Bronchial epithelial cell (primary cell): ENCODE results near the gene RPIA. TPM values are rescaled to one million over a fixed set of nuclear protein-coding genes. Genes with fewer than 3 reads are reported as not detected.
A peak's percentile ranks its signal among the peaks of the same experiment; 100 is the strongest.

Experiments used
- DNase-seq: peaks from one replicate; pipeline ENCODE4 v3.0.0-alpha.2; 2010; ENCODE audit warnings: low read depth
- FAIRE-seq: peaks from 2 replicates; lab custom pipeline; 2011; peaks lifted over from hg19 to GRCh38; lab: Jason Lieb, UNC
- H3K27me3 ChIP-seq: 2 replicates; pipeline ENCODE4 v1.5.1; 2011; ENCODE audit warnings: low read length; ENCODE audit not compliant: control insufficient read depth, insufficient read depth
- H3K36me3 ChIP-seq: 2 replicates; pipeline ENCODE4 v1.5.1; 2011; ENCODE audit warnings: low read length; ENCODE audit not compliant: control insufficient read depth, insufficient read depth
- H3K4me3 ChIP-seq: 2 replicates; pipeline ENCODE4 v1.5.1; 2011; ENCODE audit warnings: mild to moderate bottlenecking, low read depth, low read length, control low read depth
- total RNA-seq: library from RNA; depleted of rRNA; stranded (reverse); fragments of >200 nt; gene quantifications from 2 replicates; pipeline ENCODE4 v1.2.1, GENCODE V29; 2014
- TF ChIP-seq, protein P1 (sequence below): IDR thresholded peaks from 2 replicates; pipeline ENCODE4 v1.5.1; 2011; ENCODE audit warnings: mild to moderate bottlenecking, moderate library complexity, low read length, control low read depth, inconsistent platforms; ENCODE audit not compliant: insufficient read depth, severe bottlenecking

RPIA gene
- total RNA-seq, 1 donor from 2014 or later = 6.3 TPM

DNA sequence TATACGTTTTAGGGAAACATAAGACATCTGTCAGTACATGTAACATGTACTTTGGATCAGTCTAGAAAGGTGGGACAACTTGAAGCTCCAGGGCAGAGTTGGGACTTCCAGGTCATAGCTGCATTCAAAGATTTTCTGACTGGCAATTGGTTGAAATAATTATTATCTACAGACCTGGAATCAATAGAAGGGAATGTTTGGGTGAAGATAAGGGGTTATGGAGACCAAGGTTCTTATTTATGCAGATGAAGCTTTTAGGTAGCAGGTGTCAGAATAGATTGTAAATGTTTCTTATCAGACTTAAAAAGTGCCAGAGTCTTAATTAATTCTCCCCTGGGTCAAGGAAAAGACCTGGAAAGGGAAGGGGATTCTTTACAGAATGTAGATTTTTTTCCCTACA, 19.8 kb downstream of the RPIA start:
- FAIRE-seq (no peak), DNase-seq (no peak)
- Histone ChIP-seq H3K36me3 (no peaks in the 10 kb centered on the region), H3K27me3 (no peaks in the 10 kb centered on the region), H3K4me3 (no peak overlapping the region)
- TF ChIP-seq, protein P1, sequence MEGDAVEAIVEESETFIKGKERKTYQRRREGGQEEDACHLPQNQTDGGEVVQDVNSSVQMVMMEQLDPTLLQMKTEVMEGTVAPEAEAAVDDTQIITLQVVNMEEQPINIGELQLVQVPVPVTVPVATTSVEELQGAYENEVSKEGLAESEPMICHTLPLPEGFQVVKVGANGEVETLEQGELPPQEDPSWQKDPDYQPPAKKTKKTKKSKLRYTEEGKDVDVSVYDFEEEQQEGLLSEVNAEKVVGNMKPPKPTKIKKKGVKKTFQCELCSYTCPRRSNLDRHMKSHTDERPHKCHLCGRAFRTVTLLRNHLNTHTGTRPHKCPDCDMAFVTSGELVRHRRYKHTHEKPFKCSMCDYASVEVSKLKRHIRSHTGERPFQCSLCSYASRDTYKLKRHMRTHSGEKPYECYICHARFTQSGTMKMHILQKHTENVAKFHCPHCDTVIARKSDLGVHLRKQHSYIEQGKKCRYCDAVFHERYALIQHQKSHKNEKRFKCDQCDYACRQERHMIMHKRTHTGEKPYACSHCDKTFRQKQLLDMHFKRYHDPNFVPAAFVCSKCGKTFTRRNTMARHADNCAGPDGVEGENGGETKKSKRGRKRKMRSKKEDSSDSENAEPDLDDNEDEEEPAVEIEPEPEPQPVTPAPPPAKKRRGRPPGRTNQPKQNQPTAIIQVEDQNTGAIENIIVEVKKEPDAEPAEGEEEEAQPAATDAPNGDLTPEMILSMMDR = no peak

DNA sequence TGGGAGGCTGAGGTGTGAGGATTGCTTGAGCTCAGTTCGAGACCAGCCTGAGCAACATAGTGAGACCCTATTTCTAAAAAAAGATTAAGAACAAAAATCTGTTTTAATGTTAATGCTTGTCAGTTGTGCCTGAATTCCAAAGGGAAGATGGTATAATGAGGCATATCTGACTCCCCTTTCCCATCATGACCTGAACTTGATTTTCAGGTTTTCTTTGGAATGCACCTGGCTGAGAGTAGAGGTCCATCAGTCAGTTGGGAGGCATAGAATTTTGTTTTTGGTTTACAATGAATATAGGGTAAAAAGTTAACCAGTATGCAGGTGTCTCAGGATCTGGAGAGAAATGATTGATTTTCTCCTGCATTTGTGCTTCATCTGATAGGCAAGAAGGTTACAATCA, 20.4 kb downstream of the RPIA start:
- TF ChIP-seq, protein P1 = no peak
- no peak overlapping the region for H3K4me3 ChIP-seq
- H3K27me3 ChIP-seq = no peaks in the 10 kb centered on the region
- no peaks in the 10 kb centered on the region for H3K36me3 ChIP-seq
- peak; percentile 33 for DNase-seq
- no peak for FAIRE-seq

DNA sequence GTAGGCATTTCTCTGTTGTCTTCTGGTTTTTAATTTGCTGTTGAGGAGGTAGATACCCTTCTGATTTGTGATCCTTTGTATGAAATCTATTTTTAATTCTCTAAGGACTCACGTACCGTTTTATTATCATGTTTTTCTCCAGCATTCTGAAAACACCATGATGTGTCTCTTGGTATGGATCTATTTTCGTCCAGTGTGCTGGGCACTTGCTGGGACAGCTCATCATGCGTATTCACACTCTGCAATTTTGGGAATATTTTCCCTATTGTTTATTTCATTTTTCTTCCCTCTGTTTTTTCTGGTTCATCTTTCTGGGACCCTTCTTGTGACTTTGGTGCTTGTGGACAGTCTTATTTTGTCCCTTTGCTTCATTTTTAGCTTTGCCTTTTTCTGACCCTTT, 21.9 kb downstream of the RPIA start:
- H3K4me3 ChIP-seq = no peak overlapping the region
- no peaks in the 10 kb centered on the region for H3K36me3 ChIP-seq
- DNase-seq (no peak), FAIRE-seq (no peak)
- H3K27me3 ChIP-seq = no peaks in the 10 kb centered on the region
- TF ChIP-seq, protein P1 = no peak

DNA sequence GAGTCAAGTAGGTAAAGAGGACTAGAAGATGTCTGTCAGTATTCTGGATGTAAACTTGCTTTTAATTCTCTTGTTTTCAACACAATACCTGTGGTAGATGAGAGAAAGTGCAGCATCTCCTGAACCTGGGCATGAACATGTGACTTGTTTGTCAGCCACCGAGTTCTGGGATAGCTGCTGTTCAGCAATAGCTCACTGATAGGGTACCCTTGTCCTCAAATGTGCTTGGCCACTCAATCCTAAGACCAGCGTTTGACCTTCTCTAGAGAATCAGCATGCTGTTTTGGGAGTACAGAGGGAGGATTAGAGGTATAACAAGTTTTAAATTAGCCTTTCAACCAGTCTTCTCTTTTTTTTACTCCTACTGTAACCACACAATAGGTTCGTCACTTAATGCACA, 23.2 kb downstream of the RPIA start:
- FAIRE-seq (no peak), DNase-seq (no peak)
- H3K36me3 ChIP-seq = no peaks in the 10 kb centered on the region
- TF ChIP-seq, protein P1 = no peak
- H3K27me3 ChIP-seq = no peaks in the 10 kb centered on the region
- no peak overlapping the region for H3K4me3 ChIP-seq

DNA sequence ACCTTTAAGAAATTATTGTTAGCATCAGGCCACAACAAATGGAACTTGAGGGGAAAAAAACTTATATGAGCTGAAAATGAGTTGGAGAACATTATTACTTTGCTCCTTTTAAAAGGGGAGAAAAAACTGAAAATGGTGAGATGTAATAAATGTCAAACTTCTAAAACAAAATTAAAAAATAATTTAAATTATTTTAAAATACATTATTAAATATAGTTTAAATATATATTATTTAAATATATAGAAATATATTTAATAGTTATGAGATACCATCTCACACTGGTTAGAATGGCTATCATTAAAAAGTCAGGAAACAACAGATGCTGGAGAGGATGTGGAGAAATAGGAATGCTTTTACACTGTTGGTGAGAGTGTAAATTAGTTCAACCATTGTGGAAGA, 28.9 kb downstream of the RPIA start:
- TF ChIP-seq, protein P1 = no peak
- FAIRE-seq = no peak
- Histone ChIP-seq H3K4me3 (no peak overlapping the region), H3K27me3 (no peaks in the 10 kb centered on the region), H3K36me3 (no peaks in the 10 kb centered on the region)
- DNase-seq = no peak

DNA sequence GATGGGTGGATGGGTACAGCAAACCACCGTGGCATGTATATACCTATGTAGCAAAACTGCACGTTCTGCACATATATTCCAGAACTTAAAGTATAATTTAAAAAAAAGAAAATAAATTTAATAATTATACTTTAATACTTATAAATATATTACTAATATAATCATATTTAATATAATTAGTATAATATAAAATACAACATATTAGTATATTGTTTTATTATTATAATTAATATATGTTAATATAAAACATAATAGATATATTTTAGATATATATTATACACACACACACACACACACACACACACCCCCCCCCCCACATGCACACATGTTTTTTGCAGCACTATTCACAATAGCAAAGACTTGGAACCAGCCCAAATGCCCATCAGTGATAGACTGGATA, 29.8 kb downstream of the RPIA start:
- Histone ChIP-seq H3K36me3 (no peaks in the 10 kb centered on the region), H3K27me3 (no peaks in the 10 kb centered on the region), H3K4me3 (no peak overlapping the region)
- FAIRE-seq = no peak
- no peak for DNase-seq
- TF ChIP-seq, protein P1 = no peak
